Fibroblast of skin of scalp (primary cell): ENCODE measurements around the gene SRD5A3. TPM values are rescaled to one million over a fixed set of nuclear protein-coding genes. Genes with fewer than 3 reads are reported as not detected.
A peak's percentile ranks its signal among the peaks of the same experiment; 100 is the strongest.

Experiments used
- DNase-seq: peaks from one replicate; pipeline ENCODE4 v3.0.0-alpha.2; 2013
- polyA plus RNA-seq, 2 experiments: library from polyadenylated mRNA; unstranded; fragments of 120-200 nt; gene quantifications; one replicate each; pipeline ENCODE4 v1.2.1, GENCODE V29; 2013; ENCODE audit not compliant: insufficient read length in 2 of 2

The SRD5A3 gene
- polyA plus RNA-seq (2013, experiment 1 of 2; ENCODE audit: insufficient read length), result 21.5 TPM
- 23.0 TPM for polyA plus RNA-seq (2013, experiment 2 of 2; ENCODE audit: insufficient read length)

DNA sequence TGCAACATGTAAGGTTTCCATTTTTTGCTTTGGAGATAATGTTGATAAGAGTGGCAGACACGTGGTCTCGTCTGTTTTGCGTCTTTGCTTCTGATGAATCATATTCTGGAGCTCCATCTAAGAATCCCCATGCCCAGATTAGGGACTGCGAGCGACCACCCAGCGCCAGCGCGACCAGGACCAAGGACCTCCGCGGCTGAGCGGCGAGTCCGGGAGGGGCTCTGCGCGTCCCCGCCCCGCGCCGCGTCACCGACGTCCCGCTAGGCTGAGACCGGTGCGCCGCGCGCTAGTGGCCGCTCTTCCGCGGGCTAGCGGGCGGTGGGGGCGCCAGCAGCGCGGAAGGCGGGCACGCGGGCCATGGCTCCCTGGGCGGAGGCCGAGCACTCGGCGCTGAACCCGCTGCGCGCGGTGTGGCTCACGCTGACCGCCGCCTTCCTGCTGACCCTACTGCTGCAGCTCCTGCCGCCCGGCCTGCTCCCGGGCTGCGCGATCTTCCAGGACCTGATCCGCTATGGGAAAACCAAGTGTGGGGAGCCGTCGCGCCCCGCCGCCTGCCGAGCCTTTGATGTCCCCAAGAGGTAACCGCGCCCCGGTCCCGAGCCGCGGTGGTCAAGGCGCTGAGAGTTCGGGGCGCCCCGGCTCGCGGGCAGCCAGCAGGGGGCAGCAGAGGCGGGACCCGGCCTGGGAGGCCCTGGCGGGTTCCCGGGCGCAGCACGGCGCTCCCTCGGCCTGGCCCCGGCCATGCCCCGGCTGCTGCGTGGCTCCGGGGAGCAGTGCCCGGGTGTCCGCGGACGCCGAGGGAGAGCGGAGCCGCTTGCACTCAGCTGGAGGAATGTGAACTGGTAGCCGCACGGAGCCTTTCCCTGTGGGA, at the start of gene SRD5A3:
Gene SRD5A3, plus strand, starts transcription at position 263 of the 871 bp plus-strand sequence. Its CDS starts 95 bp downstream, at position 358.
- peak; percentile 81 for DNase-seq

DNA sequence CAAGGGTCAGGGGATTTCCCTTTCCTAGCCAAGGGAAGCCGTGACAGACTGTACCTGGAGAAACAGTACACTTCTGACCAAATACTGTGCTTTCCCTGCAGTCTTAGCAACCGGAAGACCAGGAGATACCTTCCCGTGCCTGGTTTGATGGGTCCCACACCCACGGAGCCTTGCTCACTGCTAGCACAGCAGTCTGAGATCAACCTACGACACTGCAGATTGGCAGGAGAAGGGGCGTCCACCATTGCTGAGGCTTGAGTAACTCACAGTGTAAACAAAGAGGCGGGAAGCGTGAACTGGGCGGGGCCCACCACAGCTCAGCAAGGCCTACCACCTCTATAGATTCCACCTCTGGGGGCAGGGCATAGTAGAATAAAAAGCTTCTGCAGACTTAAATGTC, 48.7 kb upstream of the SRD5A3 start:
- no peak for DNase-seq

DNA sequence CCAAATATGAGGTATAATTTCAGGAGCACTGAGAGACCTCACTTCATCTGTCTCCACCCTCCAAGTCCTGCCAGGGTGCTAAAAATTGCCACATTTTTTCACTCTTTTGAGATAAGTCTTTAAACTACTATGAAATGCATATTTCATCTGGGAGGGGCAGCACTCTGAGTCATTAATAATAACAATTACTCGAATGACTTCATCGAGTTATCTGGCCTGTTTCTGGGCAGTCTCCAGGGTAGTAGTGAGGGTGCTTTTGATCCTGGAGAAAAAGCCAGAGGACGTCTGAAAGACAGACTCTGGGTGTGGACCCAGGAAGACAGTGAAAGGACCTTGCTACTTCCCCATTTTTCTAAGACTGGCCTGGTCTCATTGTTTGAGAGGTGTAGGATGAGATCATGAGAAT, 42.3 kb upstream of the SRD5A3 start:
- DNase-seq, result peak; percentile 80

DNA sequence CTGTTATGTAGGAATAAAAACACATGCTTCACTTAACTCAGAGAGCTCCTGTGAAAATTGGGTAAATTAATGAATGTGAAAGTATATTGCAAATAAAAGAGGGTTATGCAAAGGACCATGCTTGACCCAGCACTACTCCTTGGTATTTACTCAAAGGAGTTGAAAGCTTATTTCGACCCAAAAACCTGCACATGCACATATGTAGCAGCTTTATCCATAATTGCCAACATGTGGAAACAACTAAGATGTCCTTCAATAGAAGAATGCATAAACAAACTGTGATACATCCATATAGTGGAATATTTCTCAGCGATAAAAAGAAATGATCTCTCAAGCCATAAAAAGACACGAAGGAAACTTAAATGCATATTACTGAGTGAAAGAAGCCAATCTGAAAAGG, 41.7 kb upstream of the SRD5A3 start:
- DNase-seq, result no peak

DNA sequence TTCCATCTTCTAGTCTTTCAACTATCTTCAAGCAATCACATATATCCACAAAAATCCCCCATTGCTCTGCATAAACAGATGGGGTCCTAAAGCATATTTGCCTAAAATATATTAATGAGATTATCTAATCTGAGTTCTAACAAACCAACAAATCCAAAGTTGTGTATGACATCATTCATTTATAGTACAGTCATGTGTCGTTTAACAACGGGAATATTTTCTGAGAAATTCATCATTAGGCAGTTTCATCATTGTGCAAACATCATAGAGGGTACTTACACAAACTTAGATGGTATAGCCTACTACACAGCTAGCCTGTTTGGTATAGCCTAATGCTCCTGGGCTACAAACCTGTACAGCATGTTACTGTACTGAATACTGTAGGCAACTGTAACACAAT, 38.0 kb upstream of the SRD5A3 start:
- DNase-seq, result no peak

GRCh38 chr4:55311792-55312488, 34.1 kb upstream of the SRD5A3 start:
- DNase-seq, result no peak

GRCh38 chr4:55312489-55313101, 33.4 kb upstream of the SRD5A3 start:
- peak; percentile 54 for DNase-seq

GRCh38 chr4:55314141-55314820, 31.8 kb upstream of the SRD5A3 start:
- DNase-seq, result no peak

DNA sequence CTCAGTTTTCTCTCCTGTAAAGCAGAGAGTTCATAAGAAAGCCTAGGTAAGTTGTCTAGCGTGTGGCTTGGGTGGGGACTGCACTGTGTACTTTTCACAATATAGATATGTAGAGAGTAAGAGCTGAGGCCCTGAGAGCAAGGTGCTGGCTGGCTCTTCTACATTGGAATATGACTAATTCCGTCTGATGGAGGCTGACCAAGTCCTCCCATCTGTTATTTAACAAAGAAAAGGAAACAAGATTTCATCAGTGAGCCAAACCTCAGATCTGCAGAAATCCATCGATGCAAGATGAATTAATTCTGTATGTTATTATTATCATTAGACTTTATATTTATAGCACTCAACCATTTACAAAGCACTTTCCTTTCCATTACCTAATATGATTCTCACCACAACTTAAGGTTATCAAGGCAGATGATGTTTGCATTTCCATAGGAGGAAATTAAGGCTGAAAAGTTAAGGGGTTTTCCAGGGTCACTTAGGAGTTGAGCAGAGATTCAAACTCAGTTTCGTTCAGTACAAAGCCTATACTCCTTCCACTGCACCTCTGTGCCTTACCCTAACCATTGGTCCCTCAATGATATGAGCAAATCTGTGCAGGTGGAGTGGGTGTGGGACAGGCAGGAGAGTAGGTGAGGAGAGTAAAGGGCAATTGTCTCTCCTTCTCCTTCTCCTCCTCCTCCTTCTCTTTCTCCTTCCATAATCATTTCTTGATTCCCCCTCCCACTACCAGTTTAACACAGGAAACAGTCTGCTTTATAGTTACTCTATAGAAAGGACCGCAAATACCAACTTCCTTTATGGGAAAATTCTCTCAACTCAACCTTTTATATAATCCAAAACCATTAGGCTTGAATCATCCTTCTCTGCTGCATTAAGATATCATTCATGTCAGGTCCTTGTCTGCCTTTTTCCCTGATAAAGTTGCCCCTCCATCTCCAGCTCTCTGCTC, 27.6 kb upstream of the SRD5A3 start:
- no peak for DNase-seq

- peak; percentile 83 for DNase-seq
These were observed 24.3 kb upstream of the SRD5A3 start for GRCh38 chr4:55321707-55322264.

- DNase-seq, result no peak
These were observed 22.7 kb upstream of the SRD5A3 start for GRCh38 chr4:55323375-55323774.

DNA sequence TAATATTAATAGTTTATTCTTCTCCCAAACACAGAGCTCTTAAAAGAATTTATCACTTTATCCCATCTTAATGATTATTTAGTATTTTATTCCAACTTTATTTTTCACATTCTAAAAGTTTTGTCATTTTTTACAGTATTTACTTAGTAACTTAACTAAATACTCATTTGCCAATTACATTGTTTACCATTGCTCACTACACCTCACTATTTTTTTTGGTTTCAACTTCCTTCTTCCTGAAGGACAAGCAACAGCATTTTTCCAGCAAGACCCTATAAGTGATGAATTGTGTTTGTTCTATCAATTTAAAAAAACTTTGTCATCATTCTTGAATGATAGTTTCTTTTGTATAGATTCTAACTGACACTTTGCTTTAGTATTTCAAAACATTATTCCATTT, 19.4 kb upstream of the SRD5A3 start:
- no peak for DNase-seq

- no peak for DNase-seq
These were observed 17.0 kb upstream of the SRD5A3 start for GRCh38 chr4:55329012-55329411.

DNA sequence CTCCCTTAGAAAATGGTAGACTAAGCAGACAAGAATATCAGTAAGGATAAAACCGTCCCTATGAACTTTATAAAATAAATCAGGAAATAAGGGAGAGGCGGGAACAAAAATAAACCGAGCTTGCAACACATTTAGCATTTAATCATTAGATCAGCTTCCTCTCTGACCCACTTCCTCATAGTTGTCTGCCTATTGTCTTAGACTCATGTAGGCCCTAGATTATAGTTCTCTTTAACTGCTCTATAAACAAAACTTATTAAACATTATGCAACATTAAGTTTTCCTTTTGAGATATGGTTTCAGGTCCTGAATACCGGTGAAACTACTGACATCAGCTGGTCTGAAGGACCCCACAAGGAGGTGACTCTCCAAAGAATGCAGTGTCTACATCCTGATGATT, 15.8 kb upstream of the SRD5A3 start:
- no peak for DNase-seq

DNA sequence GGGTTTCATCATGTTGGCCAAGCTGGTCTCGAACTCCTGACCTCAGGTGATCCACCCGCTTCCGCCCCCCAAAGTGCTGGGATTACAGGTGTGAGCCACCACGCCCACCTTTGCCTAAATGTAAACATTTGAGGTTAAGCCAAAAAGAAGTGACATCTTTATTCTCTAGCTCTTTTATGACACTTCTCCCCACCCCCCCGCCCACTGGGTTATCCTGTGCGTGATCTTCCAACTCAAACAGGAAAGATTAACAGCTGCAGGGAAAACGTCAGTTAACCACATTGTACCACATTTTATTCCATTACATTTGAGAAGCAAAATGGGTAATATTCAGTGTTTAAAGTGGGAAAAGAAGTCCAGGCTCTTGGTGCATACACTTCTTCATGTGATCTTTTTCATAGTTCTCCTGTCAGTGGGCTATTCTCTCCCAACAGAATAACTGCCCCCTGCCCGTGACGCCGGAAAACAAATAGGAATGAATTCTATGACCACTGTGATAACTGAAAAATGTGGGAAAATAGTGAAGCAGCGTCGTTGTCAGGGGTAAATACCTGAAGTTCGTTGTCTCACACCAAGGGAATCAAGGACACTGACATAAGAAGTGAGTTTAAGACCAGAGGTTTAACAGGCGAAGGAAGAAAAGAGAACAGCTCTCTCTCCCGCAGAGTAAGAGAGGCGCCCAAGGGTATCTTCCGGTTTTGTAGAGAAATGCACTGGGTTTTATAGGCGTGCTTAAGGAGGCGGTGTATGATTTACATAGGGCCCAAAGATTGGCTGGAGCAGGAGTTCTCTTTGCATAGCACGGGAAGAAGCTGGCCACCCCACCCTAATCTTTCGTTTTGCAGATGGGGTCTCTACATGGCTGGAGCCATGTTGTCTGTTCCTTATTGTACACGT, 9.7 kb upstream of the SRD5A3 start:
- no peak for DNase-seq

GRCh38 chr4:55337944-55338343, 8.1 kb upstream of the SRD5A3 start:
- no peak for DNase-seq

- no peak for DNase-seq
These were observed 7.6 kb upstream of the SRD5A3 start for GRCh38 chr4:55338486-55338885.

- DNase-seq, result no peak
These were observed 5.8 kb upstream of the SRD5A3 start for GRCh38 chr4:55340266-55340665.

GRCh38 chr4:55343887-55344286, 2.2 kb upstream of the SRD5A3 start:
- peak; percentile 22 for DNase-seq

DNA sequence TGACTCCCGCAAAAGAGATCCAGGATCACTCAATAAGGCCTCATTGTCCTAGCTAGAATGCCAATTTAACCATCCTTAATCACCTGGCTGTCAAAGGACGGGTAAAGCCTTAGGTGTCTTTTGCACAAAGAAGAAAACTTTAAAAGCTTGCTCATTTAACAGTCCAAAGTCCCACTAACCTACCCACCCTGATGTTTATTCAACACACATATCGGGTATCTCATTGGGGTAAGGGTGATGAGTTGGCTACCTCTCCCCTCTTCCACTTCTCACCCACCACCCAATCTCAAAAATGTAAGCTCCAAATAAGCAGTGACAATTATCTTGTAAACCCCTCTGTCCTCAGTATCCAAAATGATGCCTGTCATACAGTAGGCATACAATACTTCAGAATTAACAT, 988 bp upstream of the SRD5A3 start:
- DNase-seq, result no peak
